ENCODE measurements around the gene NME1.

- TF ChIP-seq, protein P1, sequence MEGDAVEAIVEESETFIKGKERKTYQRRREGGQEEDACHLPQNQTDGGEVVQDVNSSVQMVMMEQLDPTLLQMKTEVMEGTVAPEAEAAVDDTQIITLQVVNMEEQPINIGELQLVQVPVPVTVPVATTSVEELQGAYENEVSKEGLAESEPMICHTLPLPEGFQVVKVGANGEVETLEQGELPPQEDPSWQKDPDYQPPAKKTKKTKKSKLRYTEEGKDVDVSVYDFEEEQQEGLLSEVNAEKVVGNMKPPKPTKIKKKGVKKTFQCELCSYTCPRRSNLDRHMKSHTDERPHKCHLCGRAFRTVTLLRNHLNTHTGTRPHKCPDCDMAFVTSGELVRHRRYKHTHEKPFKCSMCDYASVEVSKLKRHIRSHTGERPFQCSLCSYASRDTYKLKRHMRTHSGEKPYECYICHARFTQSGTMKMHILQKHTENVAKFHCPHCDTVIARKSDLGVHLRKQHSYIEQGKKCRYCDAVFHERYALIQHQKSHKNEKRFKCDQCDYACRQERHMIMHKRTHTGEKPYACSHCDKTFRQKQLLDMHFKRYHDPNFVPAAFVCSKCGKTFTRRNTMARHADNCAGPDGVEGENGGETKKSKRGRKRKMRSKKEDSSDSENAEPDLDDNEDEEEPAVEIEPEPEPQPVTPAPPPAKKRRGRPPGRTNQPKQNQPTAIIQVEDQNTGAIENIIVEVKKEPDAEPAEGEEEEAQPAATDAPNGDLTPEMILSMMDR (conservative IDR thresholded peaks at IDR 0.05; ENCODE audit: low read length): no peak
- no peak for TF ChIP-seq EZH2phosphoT487 (IDR thresholded peaks at IDR 0.05; ENCODE audit: borderline replicate concordance, low read depth, low read length)
Measured at GRCh38 chr17:51132964-51133319, 20.4 kb upstream of the NME1 start.
